H1 (cell line): Measurements from ENCODE around the gene TIMELESS. TPM values are rescaled to one million over a fixed set of nuclear protein-coding genes. Genes with fewer than 3 reads are reported as not detected.

Experiments used
- polyA plus RNA-seq, 7 experiments: library from polyadenylated mRNA; depleted of rRNA in 3 of 7; stranded (reverse) in 5 of 7; unstranded in 2 of 7; fragments of >200 nt in 5 of 7; fragments of 200-250 nt in 2 of 7; gene quantifications; 1 replicate in 5 of 7; 2 replicates in 1 of 7; 4 replicates in 1 of 7; pipeline versions ENCODE4 v1.2.1 to v1.2.3, GENCODE V29; 2011 to 2013; ENCODE audit warnings: missing spikeins in 2 of 7, mixed read lengths in 2 of 7
- total RNA-seq: library from RNA; stranded (reverse); fragmentation: NEBNext Ultra II Directional; extraction: Animal tissue kit (Norgen Biotek cat#: 25700); gene quantifications from 2 replicates; pipeline ENCODE4 v1.2.1, GENCODE V29; 2021
- TF ChIP-seq, protein P1 (sequence below): IDR thresholded peaks from 2 replicates; pipeline ENCODE4 v1.6.1; 2012; ENCODE audit warnings: inconsistent platforms

The TIMELESS gene
- total and polyA plus RNA-seq, 2 of the 8 experiments (the other 6 are each of a cell fraction or from before 2014, with no cell fraction given): 17.1 to 86.7 TPM

DNA sequence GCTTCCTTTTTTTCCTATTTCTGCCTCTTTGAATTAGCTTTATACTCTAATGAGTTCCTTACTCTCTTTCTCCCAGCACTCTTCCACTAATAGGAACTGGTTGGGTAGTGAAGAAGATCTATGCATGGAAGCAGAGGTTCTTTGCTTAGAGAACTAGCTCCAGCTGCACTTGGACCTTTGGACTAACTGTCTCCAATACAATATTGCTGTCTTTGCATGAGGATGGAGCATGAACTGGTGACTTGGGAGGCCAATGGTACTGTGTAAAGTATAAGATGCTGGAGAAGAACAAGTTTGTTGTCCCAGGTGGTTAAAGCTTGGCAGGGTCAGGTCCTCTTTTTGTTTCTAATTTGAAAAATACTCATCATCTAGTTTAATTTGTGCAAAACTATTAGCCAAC is 41.1 kb upstream of the TIMELESS start (continued):
- TF ChIP-seq, protein P1, sequence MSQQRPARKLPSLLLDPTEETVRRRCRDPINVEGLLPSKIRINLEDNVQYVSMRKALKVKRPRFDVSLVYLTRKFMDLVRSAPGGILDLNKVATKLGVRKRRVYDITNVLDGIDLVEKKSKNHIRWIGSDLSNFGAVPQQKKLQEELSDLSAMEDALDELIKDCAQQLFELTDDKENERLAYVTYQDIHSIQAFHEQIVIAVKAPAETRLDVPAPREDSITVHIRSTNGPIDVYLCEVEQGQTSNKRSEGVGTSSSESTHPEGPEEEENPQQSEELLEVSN: no peak
- TF ChIP-seq, all 59 proteins: peak for 0
